ENCODE results near the gene NEK4. TPM values are rescaled to one million over a fixed set of nuclear protein-coding genes. Genes with fewer than 3 reads are reported as not detected.

NEK4 gene
- total RNA-seq, 1 donor from 2014 or later: 21.1 TPM

GRCh38 chr3:52663098-52663497 is 107.6 kb downstream of the NEK4 start:
- no peak for DNase-seq

- DNase-seq: no peak
Observed at GRCh38 chr3:52660046-52660445, 110.7 kb downstream of the NEK4 start.

Small RNA genes lying within 50 kb of the gene (small RNA-seq; reads per million reads assigned to genes)
- gene AC006254.2 (ENCODE audit: low replicate concordance) (not detected), gene RF00569 (ENCODE audit: low replicate concordance) (1,720 reads per million, percentile 99 among the genes with 10 or more reads in this experiment), gene RF01183 (ENCODE audit: low replicate concordance) (not detected), gene SNORD19 (ENCODE audit: low replicate concordance) (0.10 reads per million), gene SNORD19B (ENCODE audit: low replicate concordance) (not detected), gene SNORD69 (ENCODE audit: low replicate concordance) (3,697 reads per million, percentile 99 among the genes with 10 or more reads in this experiment)

Other genes with a start within 250 kb of the NEK4 start
- gene NT5DC2, start 237.1 kb downstream of the NEK4 start, total RNA-seq: 46.8 TPM
- gene UQCC5, start 234.3 kb downstream of the NEK4 start, total RNA-seq: 1.4 TPM
- gene PBRM1, start 85.0 kb downstream of the NEK4 start, total RNA-seq: 94.3 TPM
- gene GNL3, start 84.9 kb downstream of the NEK4 start, total RNA-seq: 121 TPM
- 109 TPM for gene GLT8D1, start 65.1 kb downstream of the NEK4 start, total RNA-seq
- 43.3 TPM for gene SPCS1, start 64.8 kb downstream of the NEK4 start, total RNA-seq
- not detected for gene ITIH1, start 6.7 kb upstream of the NEK4 start, total RNA-seq
- gene ITIH3, start 23.9 kb upstream of the NEK4 start, total RNA-seq: 0.62 TPM
- 10.1 TPM for gene ITIH4, start 59.7 kb upstream of the NEK4 start, total RNA-seq
- gene MUSTN1, start 64.1 kb upstream of the NEK4 start, total RNA-seq: 45.2 TPM
- 26.6 TPM for gene STIMATE, start 126.6 kb upstream of the NEK4 start, total RNA-seq

All from tongue (tissue), 3 donors.